ENCODE measurements around the gene CHMP5.
A peak's percentile ranks its signal among the peaks of the same experiment; 100 is the strongest.
"Not testable (repeated sequence)": the region's sequence is repeated elsewhere in the genome, so short reads cannot be mapped to it uniquely, and the experiment has no call there.

Gene CHMP5

GRCh38 chr9:33285502-33285901, 20.7 kb downstream of the CHMP5 start:
- no peak for DNase-seq

GRCh38 chr9:33287087-33287490, 22.2 kb downstream of the CHMP5 start:
- no peak for DNase-seq

- DNase-seq, result no peak
Observed at GRCh38 chr9:33288235-33288634, 23.4 kb downstream of the CHMP5 start.

- no peak for DNase-seq
Observed at GRCh38 chr9:33288828-33289483, 24.1 kb downstream of the CHMP5 start.

DNA sequence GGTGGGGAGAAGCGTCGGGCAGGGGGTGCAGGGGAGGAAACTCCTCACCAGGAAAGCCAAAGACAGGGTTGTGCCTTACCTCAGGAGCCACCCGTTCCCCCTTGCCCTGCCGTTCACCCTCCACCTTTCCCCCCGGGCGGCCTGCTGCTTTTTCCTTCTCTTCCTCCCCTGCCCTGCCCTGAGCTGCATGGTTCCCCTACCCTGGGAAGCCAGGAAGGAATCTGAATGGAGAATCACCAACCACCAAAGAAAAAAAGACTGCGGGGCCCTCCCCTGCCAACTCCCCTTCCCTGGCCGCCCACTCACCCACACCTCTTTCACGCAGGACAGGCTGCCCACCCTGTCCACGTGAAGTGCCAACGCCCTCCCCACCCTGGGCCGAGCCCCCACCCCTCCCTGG, 24.6 kb downstream of the CHMP5 start:
- peak; percentile 44 for DNase-seq

DNA sequence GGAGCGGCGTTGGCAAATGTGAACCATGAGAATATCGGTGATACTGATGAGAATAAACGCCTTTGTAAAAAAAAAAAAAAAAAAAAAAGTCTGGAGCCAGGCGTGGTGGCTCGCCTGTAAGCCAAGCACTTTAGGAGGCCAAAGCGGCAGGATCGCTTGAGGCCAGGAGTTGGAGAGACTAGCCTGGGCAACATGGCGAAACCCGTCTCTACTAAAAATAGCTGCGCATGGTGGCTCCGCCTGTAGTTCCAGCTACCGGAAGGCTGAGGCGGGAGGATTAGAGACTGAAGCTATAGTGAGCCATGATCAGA, 25.0 kb downstream of the CHMP5 start:
- no peak for DNase-seq

DNA sequence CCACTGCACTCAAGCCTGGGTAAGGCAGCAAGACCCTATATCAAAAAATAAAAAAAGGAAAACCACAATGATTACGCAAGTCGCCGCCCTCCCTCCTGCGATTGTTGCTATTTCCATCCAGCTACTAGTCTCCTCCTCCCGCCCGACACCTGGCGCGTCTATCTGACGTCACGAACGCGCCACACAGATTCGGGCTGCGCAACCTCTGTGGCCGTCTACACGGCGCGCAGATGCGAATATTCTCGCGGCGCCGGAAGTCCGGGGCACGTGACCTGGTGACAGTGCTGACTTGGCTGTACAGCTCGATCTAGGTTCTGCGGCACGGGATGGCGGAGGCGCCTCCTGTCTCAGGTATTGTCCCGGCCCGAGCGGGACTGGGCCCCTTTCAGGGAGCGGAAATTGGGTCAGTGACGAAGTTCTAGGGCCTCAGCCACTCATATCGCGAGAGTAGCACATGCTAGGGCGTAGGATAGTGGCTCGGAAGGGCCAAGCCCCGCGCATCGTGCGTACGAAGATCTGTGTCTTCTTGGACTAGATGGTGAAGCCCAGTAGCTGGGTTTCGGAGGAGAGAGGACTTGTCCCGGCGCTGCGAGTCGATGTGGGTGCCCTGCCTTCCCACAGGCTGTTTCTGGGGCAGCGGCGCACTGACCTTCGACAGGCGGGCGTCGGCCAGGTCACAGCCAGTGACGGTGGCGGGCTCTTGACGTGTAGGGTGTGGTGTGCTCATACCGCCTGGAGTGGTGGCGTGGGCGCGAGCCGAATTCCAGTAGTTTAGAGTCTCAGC, 25.6 kb downstream of the CHMP5 start, which contains the start of gene NFX1:
Gene NFX1, plus strand, starts transcription at position 270 of the 784 bp plus-strand sequence. Its CDS starts 57 bp downstream, at position 327.
- DNase-seq, result peak; percentile 97

DNA sequence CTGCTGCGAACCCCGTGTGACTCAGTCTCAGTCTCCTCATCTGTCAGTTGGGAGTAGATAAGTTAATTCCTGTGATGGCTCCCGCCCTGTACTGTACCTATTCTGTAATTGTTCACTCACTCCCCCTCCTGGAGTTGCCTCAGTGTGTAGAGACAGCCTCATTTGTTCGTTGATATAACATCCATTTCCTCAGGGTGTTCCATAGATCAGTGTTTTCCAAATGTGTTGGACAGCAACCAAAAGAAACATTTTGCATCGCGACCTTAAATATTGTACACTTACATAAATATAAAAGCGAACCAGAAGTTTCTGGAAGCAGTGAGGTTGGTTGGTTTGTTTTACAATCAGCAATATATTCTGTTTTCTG, 26.2 kb downstream of the CHMP5 start:
- no peak for DNase-seq

GRCh38 chr9:33291901-33292300, 27.1 kb downstream of the CHMP5 start:
- no peak for DNase-seq

GRCh38 chr9:33293782-33294181, 28.9 kb downstream of the CHMP5 start:
- no peak for DNase-seq

- DNase-seq, result no peak
Observed at GRCh38 chr9:33294670-33295432, 30.0 kb downstream of the CHMP5 start.

DNA sequence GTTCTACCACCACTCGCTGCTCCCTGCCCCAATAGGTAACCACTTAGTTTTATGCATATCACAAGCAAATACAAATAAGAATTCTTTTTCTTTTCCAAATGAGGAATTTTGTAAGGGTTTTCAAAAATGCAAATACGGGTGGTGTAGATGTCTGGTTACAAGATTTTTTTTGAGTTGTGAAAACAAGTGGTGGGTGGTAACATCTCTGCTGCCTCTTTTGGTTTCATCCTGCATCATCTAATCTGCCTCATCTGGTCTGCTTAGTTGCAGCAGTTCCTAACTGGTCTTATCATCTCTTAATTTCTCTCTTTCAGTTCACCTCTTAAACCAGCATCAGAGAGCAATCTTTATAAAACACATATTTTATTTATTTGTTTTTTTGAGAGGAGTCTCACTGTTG, 30.7 kb downstream of the CHMP5 start:
- no peak for DNase-seq

- DNase-seq, result no peak
Observed at GRCh38 chr9:33297432-33297831, 32.6 kb downstream of the CHMP5 start.

DNA sequence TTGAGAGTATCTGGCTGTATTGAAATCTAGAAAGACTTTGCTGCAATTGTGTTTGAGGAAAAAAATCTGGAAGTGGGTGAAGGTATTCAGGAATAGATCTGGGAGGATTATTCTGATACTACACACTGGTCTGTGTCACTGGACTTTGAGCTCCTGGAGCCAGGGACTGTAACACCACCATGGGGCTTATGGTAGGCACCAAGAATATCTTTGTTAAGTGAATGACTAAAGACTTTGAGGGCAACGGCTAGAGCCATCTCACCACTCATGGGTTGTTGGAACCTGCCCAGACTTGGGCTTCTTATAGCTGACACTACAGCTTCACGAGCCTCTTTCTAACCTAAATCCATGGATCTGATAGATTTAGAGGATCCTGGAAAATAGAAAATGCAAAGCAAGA, 35.7 kb downstream of the CHMP5 start:
- DNase-seq, result no peak

GRCh38 chr9:33304362-33304761, 39.5 kb downstream of the CHMP5 start:
- no peak for DNase-seq

- no peak for DNase-seq
Observed at GRCh38 chr9:33306037-33306436, 41.2 kb downstream of the CHMP5 start.

- DNase-seq, result no peak
Observed at GRCh38 chr9:33307067-33307466, 42.2 kb downstream of the CHMP5 start.

DNA sequence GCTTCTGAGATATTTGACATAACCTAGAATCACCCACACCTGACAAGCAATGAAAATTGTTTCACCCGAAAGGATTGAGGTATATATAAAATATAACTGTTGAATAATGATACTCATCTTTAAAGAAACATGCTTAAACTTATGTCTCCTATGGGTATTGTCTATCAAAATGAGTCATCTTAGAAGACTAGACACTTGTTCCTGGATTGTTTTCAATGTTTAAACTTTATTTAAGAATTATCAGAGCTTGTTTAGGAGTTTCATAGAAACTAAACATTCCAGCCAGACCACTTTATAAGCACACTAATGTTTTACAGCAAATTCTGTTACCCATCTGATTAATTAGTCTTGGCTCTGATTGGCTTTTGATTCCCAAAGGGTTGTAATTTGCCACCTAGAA, 45.1 kb downstream of the CHMP5 start:
- no peak for DNase-seq

DNA sequence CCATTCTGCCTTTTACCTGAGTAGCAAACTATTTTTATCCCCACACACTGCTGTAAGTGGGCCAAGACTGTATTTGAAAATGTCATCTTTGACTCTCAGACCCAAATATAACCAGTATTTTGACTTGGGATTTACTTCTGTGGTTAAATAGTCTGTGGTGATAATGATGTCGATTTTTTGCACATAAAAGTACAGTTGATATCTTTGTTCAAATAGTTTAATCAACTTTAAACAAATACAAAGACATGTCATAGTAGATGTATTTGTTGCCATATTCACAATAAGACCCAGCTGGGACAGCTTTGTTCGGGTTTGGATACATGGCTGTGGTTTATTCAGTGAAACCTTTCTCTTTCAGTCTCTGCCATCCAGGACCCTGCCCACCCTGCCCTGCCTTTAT, 45.9 kb downstream of the CHMP5 start:
- DNase-seq, result no peak

DNA sequence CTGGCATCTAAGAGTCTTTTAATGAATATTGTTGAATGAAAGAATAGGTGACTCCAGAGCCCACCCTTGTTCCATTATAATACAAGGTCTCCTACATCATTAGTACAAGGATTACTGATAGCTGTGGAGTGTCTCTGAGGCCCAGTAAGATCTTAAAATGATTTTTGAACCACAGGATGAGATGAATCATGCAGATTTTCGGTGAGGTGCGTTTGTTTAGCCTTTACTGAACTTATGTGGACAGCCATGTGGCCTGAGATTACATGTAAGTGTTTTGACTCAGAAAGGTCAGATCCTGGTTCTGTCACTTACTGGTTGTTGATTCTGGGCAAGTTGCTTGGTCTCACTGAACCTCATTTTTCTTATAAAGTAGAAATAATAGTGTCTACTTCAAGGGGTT, 47.1 kb downstream of the CHMP5 start:
- DNase-seq, result no peak

GRCh38 chr9:33315371-33315770, 50.5 kb downstream of the CHMP5 start:
- DNase-seq, result no peak

DNA sequence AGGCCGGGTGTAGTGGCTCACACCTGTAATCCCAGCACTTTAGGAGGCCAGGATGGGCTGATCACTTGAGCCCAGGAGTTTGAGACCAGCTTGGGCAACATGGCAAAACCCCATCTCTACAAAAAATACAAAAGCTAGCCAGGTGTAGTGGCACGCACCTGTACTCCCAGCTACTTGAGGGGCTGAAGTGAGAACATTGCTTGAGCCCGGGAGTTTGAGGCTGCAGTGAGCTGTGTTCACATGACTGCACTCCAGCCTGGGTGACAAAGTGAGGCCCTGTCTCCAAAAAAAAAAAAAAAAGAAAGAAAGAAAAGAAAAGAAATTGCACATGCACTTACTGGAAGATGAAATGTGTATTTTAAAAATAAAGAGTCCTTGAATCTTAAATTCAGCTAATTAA, 52.3 kb downstream of the CHMP5 start:
- DNase-seq, result not testable (repeated sequence)

DNA sequence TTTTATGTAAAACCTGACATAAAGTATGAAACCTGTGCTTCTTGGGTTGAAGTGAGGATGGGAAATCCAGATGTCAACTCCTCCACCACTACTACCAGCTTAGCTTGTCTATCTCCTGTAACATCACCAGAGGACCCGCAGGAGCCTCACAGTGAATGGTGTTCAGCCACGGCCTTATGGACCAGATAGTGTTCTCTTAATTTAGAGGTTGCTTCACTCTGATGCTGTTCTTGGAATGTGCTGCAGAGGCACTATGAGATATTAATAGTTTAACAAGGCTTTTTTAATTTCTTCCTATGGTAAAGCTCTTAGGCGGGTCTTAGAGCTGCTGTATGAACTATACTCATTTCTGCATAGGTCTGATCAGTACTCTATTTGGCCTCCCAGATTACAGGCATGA, 53.4 kb downstream of the CHMP5 start:
- DNase-seq, result no peak

- DNase-seq, result no peak
Observed at GRCh38 chr9:33318781-33319180, 53.9 kb downstream of the CHMP5 start.
